Measurements from ENCODE around the gene SSBP2.

DNA sequence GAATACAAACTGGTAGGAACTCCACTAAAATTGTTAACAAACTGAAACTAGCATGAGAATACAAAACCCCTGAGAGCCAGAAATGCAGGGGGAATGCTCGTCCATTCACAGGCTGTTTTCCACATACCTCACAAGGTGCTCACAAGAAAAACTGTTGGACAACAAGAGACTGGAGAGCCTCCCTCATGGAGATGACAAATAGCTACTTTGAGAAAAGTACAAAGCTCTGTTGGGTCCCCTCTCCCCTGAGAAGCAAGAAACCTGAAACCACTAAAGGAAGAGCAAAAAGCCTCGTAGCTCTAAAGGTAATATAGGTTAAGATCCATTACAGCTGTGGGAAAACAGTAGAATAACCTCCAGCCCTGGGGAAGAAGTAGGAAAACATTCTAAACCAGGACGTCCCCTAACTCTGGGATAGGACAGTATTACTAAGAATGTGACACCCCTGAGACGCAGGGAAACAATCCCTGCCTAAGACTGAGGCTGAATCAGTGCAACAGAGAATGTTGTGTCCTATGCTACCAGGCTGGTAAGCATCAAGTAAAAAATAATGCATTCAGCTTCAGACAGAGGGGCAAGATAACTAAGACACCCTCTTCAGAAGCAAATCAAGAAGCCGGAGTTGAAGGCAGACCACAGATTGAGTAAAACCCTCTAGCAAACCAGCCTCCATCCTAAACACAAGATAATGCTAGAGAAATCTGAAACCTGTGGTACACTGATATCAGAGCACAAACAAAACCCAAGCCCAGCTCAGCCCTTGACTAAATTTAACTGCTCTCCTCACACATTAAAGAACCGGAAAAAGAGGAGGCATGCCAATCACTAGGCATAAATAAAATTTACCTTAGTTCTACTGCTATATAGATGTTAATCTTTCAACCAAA lies 160.2 kb downstream of the SSBP2 start:
- TF ChIP-seq POLR2AphosphoS5 (IDR thresholded peaks at IDR 0.05; ENCODE audit: low read depth, low read length) = no peak
- TF ChIP-seq POLR2A (IDR thresholded peaks at IDR 0.05; ENCODE audit: low read depth, low read length) = no peak
- no peak for TF ChIP-seq TAF1 (IDR thresholded peaks at IDR 0.05; ENCODE audit: borderline replicate concordance, low read depth, low read length)

Measured in GM12892 (cell line).